Smooth muscle cell (in vitro differentiated cells): ENCODE measurements around the gene MRPL24. TPM values are rescaled to one million over a fixed set of nuclear protein-coding genes. Genes with fewer than 3 reads are reported as not detected.

Source experiments
- DNase-seq: peaks from one replicate; lab custom pipeline; 2025; ENCODE audit not compliant: unreplicated experiment; lab: John Stamatoyannopoulos, UW
- H2AFZ ChIP-seq: fragments of 200-600 bp; sonication (generic); 2 replicates; pipeline ENCODE4 v1.6.0; 2016; ENCODE audit warnings: antibody characterized with exemption, low read depth, mild to moderate bottlenecking
- H3F3A ChIP-seq: fragments of 200-600 bp; sonication (generic); 2 replicates; pipeline ENCODE4 v1.6.0; 2017; ENCODE audit warnings: antibody characterized with exemption, low read depth
- H3K27ac ChIP-seq: fragments of 200-600 bp; sonication (generic); 2 replicates; pipeline ENCODE4 v1.5.1; 2016; ENCODE audit warnings: low read depth, mild to moderate bottlenecking
- H3K27me3 ChIP-seq: fragments of 200-600 bp; sonication (generic); 2 replicates; pipeline ENCODE4 v1.6.1; 2016; ENCODE audit warnings: low read depth, mild to moderate bottlenecking
- H3K36me3 ChIP-seq: fragments of 200-600 bp; sonication (generic); 2 replicates; pipeline ENCODE4 v1.5.1; 2016; ENCODE audit warnings: low read depth
- H3K4me1 ChIP-seq: fragments of 200-600 bp; sonication (generic); 2 replicates; pipeline ENCODE4 v1.5.1; 2016; ENCODE audit warnings: low read depth
- H3K4me2 ChIP-seq: fragments of 200-600 bp; sonication (generic); 2 replicates; pipeline ENCODE4 v1.6.0; 2016; ENCODE audit warnings: mild to moderate bottlenecking
- H3K4me3 ChIP-seq: fragments of 200-600 bp; sonication (generic); 2 replicates; pipeline ENCODE4 v1.5.1; 2016; ENCODE audit warnings: mild to moderate bottlenecking
- H3K79me2 ChIP-seq: fragments of 200-600 bp; sonication (generic); 2 replicates; pipeline ENCODE4 v1.6.0; 2016; ENCODE audit warnings: low read depth, mild to moderate bottlenecking
- H3K9ac ChIP-seq: fragments of 200-600 bp; sonication (generic); 2 replicates; pipeline ENCODE4 v1.6.0; 2016; ENCODE audit warnings: low read depth
- H3K9me3 ChIP-seq: fragments of 200-600 bp; sonication (generic); replicated peaks from 2 replicates; pipeline ENCODE4 v1.5.1; 2016; ENCODE audit warnings: low read depth
- H4K20me1 ChIP-seq: fragments of 200-600 bp; sonication (generic); 2 replicates; pipeline ENCODE4 v1.6.0; 2016; ENCODE audit warnings: low read depth
- WGBS: methylation state at CpG from one replicate; pipeline ENCODE4 v1.1.7; 2016; ENCODE audit warnings: low lambda C conversion rate; 5-methylcytosine and 5-hydroxymethylcytosine counted together
- polyA plus RNA-seq: library from polyadenylated mRNA; unstranded; fragments of >200 nt; fragmentation: Nextera tagmentation; extraction: Ambion mirVana; gene quantifications from 2 replicates; pipeline ENCODE4 v1.2.1, GENCODE V29; 2016
- total RNA-seq: library from RNA; depleted of rRNA; stranded (reverse); fragments of >200 nt; gene quantifications from 2 replicates; pipeline ENCODE4 v1.2.3, GENCODE V29; 2014
- TF ChIP-seq, protein P1 (sequence below): fragments of 200-600 bp; sonication (generic); IDR thresholded peaks from 2 replicates; pipeline ENCODE4 v1.5.1; 2017; ENCODE audit warnings: borderline replicate concordance, mild to moderate bottlenecking, antibody characterized with exemption; ENCODE audit not compliant: insufficient read depth, poor library complexity, severe bottlenecking

Gene MRPL24
- total and polyA plus RNA-seq, 2 experiments from 2014 or later: 16.5 to 68.6 TPM

DNA sequence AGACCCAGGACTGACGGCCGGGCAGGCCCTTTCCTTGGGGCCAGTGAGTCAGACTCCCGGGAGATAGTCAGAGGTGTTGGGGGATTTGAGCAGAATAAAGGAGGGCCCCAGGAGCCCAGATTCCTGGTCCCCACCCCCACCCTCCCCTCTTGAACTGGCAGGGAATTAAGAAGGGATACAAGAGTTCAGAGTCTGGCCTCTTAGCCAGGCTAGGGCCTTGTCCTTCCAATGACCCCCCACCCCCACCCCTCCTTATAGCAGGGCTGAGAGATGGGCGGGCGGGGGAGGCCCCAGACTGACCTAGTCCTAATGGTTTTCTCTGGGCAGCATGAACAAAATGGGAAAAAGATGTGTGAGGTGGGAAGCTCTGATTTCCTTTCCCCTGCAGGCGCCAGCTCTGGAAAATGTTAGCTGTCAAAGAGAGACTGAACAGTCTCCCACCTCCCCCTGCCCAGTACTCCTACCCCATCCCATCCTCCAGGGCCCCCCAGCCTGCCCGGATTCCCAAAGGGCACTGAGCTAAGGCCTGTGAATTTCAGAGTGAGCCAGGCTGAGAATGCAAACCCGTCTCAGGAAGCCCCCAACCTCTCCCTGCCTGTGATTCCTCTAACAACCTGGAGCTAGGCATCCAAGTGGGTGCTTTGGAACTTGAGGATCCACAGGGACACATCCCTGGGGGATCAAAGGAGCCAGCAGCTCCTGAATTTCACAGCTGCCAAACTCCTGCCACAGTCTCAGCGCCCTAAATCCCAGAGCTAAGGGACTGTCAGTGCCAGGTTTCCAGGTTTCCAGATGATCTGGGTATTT is 29.7 kb downstream of the MRPL24 start:
- Histone ChIP-seq H3K27me3 (no peaks in the 10 kb centered on the region), H3K36me3 (no peaks in the 10 kb centered on the region), H3K4me2 (peak overlapping the region; percentile 53), H3F3A (peaks cover 16% of the 10 kb centered on the region), H3K4me1 (peaks cover 46% of the 10 kb centered on the region), H3K9me3 (no peaks in the 10 kb centered on the region), H3K4me3 (no peak overlapping the region), H2AFZ (no peak overlapping the region), H3K79me2 (no peaks in the 10 kb centered on the region), H3K9ac (no peak overlapping the region), H3K27ac (no peak overlapping the region), H4K20me1 (no peaks in the 10 kb centered on the region)
- TF ChIP-seq, protein P1, sequence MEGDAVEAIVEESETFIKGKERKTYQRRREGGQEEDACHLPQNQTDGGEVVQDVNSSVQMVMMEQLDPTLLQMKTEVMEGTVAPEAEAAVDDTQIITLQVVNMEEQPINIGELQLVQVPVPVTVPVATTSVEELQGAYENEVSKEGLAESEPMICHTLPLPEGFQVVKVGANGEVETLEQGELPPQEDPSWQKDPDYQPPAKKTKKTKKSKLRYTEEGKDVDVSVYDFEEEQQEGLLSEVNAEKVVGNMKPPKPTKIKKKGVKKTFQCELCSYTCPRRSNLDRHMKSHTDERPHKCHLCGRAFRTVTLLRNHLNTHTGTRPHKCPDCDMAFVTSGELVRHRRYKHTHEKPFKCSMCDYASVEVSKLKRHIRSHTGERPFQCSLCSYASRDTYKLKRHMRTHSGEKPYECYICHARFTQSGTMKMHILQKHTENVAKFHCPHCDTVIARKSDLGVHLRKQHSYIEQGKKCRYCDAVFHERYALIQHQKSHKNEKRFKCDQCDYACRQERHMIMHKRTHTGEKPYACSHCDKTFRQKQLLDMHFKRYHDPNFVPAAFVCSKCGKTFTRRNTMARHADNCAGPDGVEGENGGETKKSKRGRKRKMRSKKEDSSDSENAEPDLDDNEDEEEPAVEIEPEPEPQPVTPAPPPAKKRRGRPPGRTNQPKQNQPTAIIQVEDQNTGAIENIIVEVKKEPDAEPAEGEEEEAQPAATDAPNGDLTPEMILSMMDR: no peak
- no peak for DNase-seq
- WGBS: 18% methylated on average over 9 of the region's 9 CpGs

DNA sequence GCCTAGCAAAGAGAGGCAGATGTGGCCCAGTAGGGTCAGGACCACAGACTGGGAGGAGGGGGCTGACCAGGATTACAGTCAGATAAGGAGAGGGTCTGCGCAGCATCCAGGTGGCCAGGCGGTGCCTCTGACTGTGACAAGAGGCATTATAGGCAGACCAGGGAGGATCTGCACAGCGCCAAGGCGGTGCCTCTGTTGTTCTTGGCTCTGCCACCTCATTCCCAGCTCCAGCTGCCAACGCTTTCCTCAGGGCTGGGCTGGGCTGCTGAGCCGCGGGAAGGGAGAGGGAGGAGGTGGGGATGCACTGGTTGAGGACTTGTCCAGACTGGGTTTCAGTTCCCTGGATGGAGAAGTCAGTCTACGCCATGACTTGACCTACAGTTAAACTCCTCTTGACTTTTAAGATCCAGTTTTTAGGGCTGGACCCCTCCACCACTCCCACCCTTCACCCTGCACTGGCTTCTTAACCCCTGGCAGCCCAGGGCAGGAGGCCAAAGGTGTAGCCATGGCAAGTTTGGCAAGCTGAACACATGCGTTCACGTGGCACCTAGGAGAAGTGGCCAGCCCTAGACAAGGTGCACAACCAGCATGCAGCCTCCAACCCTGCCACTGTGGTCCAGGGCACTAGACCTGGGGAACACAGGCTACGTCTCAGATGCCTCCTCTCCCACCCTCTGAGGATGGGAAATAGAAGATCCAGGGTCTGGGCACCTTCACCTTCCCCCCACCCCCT is 31.0 kb downstream of the MRPL24 start:
- WGBS: 61% methylated on average over 11 of the region's 11 CpGs
- H4K20me1 ChIP-seq: no peaks in the 10 kb centered on the region
- H3K9me3 ChIP-seq: no peaks in the 10 kb centered on the region
- H3K4me2 ChIP-seq: peak overlapping the region; percentile 33
- no peak overlapping the region for H3K27ac ChIP-seq
- DNase-seq: no peak
- no peaks in the 10 kb centered on the region for H3K27me3 ChIP-seq
- H2AFZ ChIP-seq: no peak overlapping the region
- peaks cover 16% of the 10 kb centered on the region for H3F3A ChIP-seq
- TF ChIP-seq, protein P1: no peak
- H3K9ac ChIP-seq: no peak overlapping the region
- H3K79me2 ChIP-seq: no peaks in the 10 kb centered on the region
- no peak overlapping the region for H3K4me3 ChIP-seq
- H3K4me1 ChIP-seq: peaks cover 46% of the 10 kb centered on the region
- no peaks in the 10 kb centered on the region for H3K36me3 ChIP-seq

DNA sequence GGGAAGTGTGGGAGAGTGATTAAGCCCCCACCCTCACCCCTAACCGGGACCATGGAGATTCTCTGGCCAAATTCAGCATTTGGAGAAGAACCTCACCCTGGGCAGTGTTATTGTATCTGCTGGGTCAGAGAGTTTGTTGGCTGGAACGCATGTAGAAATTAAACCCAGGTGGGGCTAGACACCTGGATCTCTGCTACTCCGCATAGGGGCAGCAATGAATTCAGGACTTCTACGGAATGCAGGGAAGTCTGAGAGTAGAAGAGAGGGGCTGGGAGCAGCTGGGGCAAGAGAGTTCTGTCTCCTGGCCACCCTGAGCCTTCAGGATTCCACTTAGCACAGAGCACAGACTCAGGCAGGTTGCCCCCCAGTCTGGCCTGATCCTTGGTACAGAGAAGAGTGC is 31.9 kb downstream of the MRPL24 start:
- H4K20me1 ChIP-seq: peaks cover 7% of the 10 kb centered on the region
- no peak overlapping the region for H3K4me2 ChIP-seq
- H3K4me1 ChIP-seq: peaks cover 55% of the 10 kb centered on the region
- no peaks in the 10 kb centered on the region for H3K27me3 ChIP-seq
- TF ChIP-seq, protein P1: no peak
- no peak for DNase-seq
- H3K4me3 ChIP-seq: no peak overlapping the region
- H3K36me3 ChIP-seq: no peaks in the 10 kb centered on the region
- H2AFZ ChIP-seq: no peak overlapping the region
- H3F3A ChIP-seq: peaks cover 16% of the 10 kb centered on the region
- no peaks in the 10 kb centered on the region for H3K79me2 ChIP-seq
- H3K27ac ChIP-seq: no peak overlapping the region
- WGBS: 76% methylated on average over 4 of the region's 4 CpGs
- no peak overlapping the region for H3K9ac ChIP-seq
- no peaks in the 10 kb centered on the region for H3K9me3 ChIP-seq
